ENCODE data around the gene SPOP. TPM values are rescaled to one million over a fixed set of nuclear protein-coding genes. Genes with fewer than 3 reads are reported as not detected.

The SPOP gene
- total RNA-seq, 1 donor from 2014 or later, result 81.8 TPM

DNA sequence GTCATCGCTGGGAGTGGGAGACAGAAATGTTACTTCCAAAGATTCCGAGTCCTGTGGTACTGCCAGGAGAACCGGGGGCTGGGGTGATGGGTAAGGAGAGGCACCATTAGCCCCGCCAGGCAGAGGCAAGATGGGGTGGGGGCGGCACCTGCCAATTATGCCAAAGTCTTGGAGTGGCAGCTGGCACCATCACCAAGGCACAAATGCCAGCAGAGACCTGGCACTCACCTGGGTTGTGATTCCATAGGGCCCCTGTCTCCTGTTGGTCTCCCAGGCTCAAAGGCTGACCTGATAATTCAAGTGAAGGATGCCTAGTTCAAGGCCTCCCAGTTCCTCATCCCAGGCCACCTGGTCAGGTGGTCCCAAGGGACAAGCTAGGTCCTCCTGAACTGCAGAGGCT lies 94.7 kb downstream of the SPOP start:
- Histone ChIP-seq H3K36me3 (no peaks in the 10 kb centered on the region), H3K27me3 (ENCODE audit: low read depth) (no peaks in the 10 kb centered on the region), H3K9me3 (no peaks in the 10 kb centered on the region), H3K27ac (no peak overlapping the region), H3K4me3 (no peak overlapping the region), H3K4me1 (no peaks in the 10 kb centered on the region)
- intact Hi-C loops (cut with DNase I), result no loop called here
- ATAC-seq (no peak), DNase-seq (no peak)
- TF ChIP-seq, protein P1, sequence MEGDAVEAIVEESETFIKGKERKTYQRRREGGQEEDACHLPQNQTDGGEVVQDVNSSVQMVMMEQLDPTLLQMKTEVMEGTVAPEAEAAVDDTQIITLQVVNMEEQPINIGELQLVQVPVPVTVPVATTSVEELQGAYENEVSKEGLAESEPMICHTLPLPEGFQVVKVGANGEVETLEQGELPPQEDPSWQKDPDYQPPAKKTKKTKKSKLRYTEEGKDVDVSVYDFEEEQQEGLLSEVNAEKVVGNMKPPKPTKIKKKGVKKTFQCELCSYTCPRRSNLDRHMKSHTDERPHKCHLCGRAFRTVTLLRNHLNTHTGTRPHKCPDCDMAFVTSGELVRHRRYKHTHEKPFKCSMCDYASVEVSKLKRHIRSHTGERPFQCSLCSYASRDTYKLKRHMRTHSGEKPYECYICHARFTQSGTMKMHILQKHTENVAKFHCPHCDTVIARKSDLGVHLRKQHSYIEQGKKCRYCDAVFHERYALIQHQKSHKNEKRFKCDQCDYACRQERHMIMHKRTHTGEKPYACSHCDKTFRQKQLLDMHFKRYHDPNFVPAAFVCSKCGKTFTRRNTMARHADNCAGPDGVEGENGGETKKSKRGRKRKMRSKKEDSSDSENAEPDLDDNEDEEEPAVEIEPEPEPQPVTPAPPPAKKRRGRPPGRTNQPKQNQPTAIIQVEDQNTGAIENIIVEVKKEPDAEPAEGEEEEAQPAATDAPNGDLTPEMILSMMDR (IDR thresholded peaks at IDR 0.05), result no peak

DNA sequence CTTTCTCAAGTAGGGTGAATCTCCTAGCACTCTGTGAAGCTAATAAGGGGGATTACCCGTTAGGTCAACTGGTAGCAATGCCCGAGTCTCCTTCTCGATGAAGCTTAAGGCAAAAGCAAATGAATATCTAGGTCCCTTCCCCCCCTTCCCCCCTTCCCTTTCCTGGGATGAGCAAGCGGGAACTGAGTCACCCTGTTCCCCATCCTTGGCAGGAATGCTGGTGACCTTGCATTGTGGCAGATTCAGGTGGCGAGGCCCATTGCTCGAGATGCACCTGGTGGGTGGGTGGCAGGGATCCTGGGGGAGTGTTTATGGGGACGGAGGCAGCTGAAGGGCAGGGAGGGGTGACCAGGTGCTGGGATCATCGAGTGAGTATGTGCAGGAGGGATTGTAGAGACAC lies 95.1 kb downstream of the SPOP start:
- no peak overlapping the region for H3K27ac ChIP-seq
- H3K36me3 ChIP-seq, result no peaks in the 10 kb centered on the region
- no peaks in the 10 kb centered on the region for H3K9me3 ChIP-seq
- TF ChIP-seq, protein P1 (IDR thresholded peaks at IDR 0.05), result no peak
- ATAC-seq, result no peak
- no peaks in the 10 kb centered on the region for H3K4me1 ChIP-seq
- no peak overlapping the region for H3K4me3 ChIP-seq
- no peak for DNase-seq
- no peaks in the 10 kb centered on the region for H3K27me3 ChIP-seq (ENCODE audit: low read depth)
- intact Hi-C loops (cut with DNase I), result no loop called here

DNA sequence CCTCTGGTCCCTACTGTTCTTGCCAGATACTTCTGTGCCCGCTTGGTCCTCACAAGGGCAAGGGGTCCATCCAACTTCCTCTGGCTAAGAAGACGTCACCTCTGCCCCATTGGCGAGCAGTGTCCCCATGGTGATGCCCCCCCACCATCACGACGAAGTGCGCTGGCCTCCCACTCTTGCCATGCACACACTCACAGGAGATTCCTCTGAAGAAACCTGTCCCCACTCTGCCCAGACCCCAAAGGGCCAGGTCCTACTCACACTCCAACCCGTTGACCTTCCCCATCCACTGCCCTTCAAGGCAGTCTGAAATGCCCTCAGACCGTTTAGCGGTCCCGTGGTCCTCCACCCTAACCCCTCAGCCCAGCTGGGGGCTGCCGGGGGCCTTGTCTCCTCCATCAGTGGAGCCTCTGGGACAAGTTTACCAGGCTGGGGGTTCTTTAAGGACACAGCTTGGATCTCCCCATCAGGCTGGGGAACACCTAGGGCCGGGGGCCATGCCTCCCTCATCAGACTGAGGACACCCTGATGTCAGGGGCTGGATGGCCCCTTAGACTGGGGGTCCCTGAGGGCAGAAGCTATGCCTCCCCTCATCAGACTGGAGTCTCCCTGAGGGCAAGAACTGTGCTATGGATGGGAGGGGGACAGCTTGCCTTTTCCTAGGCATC lies 95.7 kb downstream of the SPOP start:
- Histone ChIP-seq H3K27ac (no peak overlapping the region), H3K36me3 (no peaks in the 10 kb centered on the region)
- no peak for DNase-seq

DNA sequence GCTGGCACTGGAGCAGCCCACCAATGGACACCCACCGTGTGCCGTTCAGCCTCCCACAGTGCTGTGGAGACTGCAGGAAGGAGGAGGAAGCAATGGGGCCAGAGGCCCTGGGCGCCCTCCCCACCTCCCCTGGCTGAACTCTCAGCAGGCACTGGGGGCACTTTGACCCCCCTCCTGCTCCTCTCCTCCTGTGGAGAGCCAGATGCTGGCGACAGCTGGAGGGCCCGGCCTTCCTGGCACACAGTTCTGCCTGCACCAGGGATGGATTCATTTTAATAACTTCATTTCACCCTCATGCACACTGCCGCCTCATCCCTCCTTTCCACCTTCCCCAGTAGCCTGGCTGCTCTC lies 96.3 kb downstream of the SPOP start:
- Histone ChIP-seq H3K4me1 (peaks cover 9% of the 10 kb centered on the region), H3K4me3 (no peak overlapping the region), H3K9me3 (no peaks in the 10 kb centered on the region), H3K27ac (no peak overlapping the region), H3K27me3 (ENCODE audit: low read depth) (no peaks in the 10 kb centered on the region), H3K36me3 (no peaks in the 10 kb centered on the region)
- intact Hi-C loops (cut with DNase I), result no loop called here
- ATAC-seq (no peak), DNase-seq (no peak)
- TF ChIP-seq, protein P1 (IDR thresholded peaks at IDR 0.05), result no peak

More for the DNA sequence above, 95.7 kb downstream of the SPOP start:
- TF ChIP-seq, protein P1 (IDR thresholded peaks at IDR 0.05), result no peak
- ATAC-seq, result no peak
- H3K4me3 ChIP-seq, result no peak overlapping the region
- intact Hi-C loops (cut with DNase I), result no loop called here
- H3K4me1 ChIP-seq, result peaks cover 5% of the 10 kb centered on the region
- no peaks in the 10 kb centered on the region for H3K9me3 ChIP-seq
- H3K27me3 ChIP-seq (ENCODE audit: low read depth), result no peaks in the 10 kb centered on the region

DNA sequence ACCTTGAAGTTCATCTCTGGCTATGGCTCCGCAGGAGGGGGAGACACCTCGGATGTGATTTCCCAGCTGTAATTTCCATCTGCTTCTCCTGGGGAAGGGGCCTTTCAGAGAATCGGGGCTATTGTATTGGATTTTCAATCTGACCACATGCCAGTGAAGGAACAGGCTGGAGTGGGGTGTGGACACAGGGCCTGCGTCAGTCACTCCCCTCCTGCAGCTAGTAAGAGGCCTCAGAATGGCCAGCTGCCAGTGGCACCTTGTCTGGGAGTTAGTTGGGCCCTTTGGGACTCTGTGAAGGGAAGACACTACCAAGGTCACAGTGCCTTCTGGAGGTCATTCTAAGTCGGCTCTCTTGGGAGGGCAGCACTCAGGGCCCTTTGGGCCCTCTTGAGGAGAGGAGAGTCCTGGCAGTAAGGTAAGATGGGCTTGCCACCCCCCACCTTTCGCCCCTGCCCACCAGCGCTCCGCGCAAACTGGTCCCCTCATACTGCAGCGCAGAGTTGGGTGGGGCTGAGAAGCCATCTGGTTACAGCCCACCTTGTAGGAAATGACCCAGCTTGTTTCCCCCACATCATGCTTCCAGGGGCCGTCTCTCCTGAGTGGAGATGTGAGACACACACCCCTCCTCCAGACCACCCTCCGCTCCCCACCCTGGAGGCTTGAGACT lies 96.8 kb downstream of the SPOP start:
- ATAC-seq (no peak), DNase-seq (no peak)
- no peak overlapping the region for H3K4me3 ChIP-seq
- H3K27ac ChIP-seq, result no peak overlapping the region
- H3K27me3 ChIP-seq (ENCODE audit: low read depth), result peaks cover 5% of the 10 kb centered on the region
- no peaks in the 10 kb centered on the region for H3K36me3 ChIP-seq
- H3K4me1 ChIP-seq, result peaks cover 12% of the 10 kb centered on the region
- no peaks in the 10 kb centered on the region for H3K9me3 ChIP-seq
- intact Hi-C loops (cut with DNase I), result no loop called here
- TF ChIP-seq, protein P1 (IDR thresholded peaks at IDR 0.05), result no peak
